HG02885 (cell line): Measurements from ENCODE around the gene IKBKE.

Source experiments
- ATAC-seq: cut with Tn5 transposase; IDR thresholded peaks from one replicate; pipeline ENCODE4 v1.9.1; 2021; ENCODE audit warnings: mild to moderate bottlenecking; ENCODE audit not compliant: unreplicated experiment, poor library complexity

The IKBKE gene

DNA sequence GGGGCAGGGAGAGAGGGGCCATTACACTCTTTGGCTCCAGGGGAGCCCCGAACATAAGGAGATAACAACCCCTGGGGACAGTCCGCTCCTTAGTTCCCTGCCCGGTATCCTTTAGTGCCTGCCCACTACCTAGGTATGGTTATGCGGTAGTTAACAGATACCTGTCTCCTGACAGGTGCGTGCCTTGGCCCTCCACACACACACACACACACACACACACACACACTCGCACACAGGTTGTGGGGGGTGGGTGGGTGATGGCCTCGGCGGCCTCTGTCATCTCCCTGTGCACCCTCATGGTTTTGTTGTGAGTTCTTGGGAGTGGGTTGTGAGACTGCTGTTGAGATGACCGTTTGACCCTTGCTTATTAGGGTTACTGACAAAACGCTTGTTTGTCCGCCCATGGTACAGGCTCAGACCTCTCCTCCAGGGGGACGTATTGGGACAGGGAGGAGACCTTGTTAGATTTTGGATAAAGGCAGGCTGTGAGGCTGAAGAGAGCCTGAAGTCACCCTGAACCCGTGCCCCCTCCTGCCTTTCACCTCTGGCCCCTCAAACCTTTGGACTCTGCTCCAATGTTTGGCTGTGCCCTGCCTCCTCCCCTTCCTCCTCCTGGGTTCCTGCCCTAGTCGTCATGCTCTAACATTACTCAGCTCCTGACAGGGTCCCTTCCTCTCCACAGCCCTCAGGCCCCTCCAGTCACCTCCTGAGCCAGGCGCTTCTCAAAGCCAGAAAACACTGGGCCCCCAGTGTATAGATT is 38.0 kb downstream of the IKBKE start:
- no peak for ATAC-seq

DNA sequence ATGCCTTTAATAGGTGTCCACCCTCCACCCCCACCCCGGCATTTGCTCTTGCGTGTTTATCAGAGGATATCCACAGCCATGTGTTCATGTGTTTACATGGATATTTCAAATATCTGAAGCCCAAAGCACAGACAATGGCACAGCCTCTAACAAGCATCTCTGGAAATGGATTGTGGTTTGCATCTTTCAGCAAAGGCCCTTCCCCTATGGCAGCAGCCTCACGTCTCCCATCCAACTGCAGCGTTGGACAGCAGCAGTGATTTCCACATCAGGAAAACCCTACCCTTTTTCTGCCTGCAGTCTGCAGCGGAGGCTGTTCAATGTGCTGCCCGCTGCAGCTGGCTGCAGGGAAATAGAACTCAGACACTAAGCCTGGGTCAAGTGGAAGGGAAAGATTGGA is 38.7 kb downstream of the IKBKE start:
- no peak for ATAC-seq

DNA sequence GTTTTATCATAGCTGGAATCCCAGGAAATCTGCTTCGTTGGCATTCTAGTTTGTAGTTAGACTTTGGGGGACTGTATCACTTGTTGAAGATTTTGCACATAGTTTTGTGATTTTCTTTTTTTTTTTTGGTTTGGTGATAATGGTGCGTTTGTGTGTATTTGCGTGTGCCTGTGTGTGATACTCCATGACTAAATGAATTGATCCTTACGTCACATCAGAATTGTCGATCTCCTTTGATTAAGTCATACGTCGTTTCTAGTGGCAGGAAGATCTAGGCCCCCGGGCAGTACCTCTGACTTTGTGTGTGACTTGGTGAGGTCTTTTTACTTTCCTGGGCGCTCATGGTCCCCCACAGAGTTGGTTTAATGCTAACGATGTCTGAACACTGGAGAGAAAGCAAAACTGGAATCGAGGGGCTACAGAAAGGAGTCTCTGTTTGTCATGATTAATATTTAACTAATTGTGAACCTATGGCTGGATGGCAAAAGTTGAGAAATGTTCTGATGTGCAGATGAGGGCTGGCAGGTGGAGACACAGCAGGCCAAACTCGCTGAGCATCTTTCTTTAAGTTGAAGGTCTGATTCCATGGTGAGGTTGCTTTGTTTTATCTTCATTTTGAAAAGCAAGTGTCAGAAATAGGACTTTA is 39.5 kb downstream of the IKBKE start:
- no peak for ATAC-seq

DNA sequence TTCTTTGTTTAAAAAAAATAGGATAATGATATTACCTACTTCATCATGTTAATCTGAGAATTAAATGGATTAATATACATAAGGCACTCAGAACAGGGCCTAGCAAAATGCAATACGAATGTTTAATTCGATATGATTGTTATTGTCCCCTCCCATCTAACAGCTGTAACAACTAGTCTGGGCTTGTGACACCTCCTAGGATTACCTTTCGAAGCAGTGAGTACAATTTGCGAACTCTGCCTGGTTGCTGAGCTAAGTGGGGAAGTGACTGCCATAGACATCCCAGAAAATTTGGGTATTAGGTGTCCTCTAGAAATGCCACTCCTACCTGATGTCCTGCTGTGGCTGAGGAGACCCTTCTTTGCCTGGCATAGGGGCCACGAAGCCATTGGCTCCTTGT is 40.1 kb downstream of the IKBKE start:
- no peak for ATAC-seq

DNA sequence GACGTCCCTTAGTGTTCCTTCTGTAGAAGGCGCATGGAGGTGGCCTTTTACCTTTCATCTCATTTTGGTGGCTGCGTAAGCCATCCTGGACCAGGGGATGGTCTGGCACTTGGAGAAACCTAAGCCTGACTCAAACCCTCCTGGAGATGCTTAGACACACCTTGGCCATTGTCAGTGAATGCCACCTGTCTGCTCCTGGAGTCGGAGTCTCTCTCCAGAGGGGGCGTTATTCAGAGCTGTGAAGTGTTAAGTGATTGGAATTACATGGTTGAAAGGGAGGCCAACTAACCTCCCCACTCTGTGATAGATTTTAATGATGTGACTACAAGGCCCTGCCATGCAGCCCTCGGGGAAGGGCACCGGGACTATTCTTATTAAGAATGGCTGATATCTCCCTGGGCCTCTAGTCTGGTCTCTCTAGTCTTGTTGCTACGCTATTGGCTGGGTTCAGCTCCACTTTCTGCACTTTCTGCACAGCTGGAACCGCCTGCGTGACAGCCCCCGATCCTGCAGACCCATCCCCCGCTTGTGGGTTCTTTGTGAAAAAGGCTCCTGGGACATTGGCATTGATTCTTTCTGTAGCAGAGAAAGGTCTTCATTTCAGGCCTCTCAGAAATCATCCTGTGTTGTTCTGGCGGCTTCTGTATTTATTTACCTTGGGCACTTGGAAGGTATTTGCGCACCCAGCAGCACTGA is 41.2 kb downstream of the IKBKE start:
- no peak for ATAC-seq

DNA sequence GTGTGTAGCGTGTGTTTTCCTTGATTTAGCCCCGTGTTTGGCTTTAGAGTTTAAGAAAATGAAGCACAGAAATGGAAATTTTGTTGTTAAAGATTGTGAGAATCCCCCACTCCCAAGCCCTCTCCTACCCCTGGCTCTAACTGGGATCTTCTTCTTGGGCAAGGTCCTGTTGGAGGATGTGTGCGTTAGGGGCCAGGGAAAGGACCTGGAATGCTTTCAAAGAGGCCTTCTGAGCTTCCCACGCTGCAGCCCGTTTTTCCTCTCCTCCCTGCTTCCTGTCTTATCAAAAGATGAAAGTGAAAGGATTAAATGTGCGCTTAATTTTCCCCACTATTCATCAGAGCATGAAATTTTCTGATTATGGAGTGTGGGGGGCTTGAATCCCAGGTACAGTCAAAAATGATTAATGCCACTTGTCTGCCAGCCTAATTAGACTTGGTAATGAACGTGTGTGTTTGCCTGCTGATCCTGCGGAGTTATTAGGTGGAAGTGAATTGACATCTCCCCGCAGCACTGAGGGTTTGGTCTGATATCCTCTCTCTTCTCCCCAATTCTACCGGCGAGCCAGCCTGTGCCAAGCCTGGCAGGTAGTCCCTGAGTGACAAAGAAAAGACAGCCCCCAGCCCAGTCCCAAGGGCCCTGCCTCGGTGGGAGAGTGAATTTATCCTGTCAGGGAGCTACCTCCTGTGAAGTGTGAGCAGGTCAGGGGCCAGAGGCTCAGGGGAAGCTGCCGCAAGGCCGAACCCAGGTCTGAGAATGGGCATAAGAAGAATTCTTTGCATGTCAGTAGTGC is 42.0 kb downstream of the IKBKE start:
- ATAC-seq = no peak

DNA sequence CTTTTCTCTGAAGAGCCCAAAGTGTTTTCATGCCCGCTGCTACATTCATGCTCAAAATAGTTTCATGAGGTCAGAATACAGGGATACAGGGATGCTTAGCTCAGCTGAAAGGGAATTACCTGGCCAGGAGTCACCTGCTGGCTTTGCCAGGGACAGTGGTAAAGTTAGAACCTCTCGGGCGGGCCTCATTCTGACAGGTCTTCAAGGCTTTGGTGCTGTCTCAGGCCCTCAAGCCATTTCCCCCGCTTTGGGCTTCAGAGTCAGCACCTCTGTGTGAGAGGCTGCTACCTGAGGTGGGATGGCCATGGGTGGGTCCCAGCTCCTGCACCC is 42.5 kb downstream of the IKBKE start:
- ATAC-seq = no peak

DNA sequence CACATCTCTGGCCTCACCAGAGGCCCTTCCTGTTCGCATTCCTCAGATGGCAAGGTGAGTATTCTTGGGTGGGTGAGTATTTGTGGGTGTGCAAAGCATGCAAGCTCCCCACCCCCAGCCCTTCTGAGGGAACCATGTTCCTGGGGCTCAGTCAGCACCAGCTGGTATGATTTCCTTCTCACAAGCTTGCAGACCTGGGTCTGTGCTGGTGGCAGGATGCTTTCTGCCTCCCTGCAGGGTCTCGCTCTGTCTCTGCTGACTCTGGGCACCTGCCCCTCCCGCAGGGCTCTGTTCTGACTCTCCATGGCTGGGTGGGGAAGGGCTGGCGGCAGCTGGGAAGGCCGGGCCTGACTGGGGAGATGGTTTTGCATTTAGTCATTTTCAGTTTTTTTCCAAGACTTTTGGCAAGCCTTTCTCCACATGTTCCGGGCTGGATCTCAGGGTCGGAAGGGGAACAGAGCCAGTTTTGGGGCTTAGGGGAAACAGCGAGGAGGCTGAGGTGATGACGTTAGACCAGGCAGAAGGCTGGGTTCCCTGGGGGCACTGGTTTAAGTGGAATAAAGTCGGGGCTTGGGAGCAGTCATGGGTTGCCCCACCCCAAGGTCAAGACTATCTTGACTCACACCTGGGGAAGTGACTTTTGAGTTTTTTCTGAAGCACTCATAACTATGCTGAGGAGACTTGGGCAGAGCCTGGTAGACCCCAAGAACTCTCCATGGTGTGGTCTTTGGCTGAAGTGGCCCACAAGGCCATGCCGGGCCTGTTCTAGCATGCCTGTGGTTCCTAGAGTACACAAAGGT is 43.2 kb downstream of the IKBKE start:
- no peak for ATAC-seq

DNA sequence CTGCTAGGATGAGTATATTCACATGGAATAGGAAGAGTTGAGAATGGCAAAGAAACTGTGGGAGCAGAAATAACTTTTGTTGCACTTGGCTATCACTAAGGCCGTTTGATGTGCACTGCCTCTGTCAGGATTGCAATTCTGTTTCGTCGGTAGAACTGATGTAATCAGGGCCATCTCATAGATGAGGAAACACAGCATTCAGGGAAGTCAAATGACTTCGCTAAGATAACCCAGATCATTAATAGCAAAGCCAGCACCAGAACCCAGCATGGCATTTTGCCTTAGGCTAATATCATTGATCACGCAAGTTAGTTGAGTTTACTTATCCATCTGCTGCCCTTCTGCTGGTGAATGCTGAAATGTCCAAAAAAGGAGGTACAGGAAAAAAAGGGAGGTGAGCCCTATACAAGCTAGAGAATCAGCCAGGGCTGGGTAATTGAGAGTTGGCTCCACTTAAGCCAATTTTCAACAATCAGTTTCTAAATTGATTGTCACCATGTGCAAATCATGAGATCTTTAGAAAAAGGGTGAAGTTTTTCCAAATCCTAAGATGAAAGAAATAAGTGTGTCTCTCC is 44.6 kb downstream of the IKBKE start:
- ATAC-seq = no peak

DNA sequence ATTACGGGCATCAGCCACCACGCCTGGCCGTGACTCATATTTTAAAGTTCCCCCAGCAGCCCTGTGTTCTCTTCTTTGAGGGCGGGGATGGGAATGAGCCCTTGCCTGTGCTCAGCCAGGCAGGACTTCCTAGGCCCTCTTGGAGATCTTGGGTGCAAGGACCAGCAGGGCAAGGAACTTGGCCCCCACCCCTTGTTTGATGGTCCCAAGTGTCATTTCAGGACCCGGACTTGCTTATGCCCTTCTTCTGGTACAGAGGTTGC is 46.4 kb downstream of the IKBKE start:
- ATAC-seq = no peak

DNA sequence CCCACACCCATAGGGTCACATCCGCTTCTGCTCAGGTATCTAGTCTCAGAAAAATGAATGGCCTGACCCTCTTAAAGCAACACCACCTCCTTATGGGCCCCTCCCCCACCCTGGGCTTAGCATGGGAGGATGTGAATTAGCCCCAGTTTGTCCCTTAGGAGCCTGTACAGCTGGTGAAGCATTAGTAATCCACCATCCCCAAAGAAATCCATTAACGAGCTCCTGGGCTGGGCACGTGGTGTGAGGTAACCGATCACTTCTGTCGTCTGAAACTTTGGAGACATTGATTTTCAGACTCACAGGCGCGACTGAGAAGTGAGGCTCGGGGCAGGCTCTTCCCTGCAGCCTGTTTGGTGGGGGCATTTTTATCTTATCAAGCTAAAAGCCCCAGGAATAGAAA is 47.5 kb downstream of the IKBKE start:
- ATAC-seq = no peak

DNA sequence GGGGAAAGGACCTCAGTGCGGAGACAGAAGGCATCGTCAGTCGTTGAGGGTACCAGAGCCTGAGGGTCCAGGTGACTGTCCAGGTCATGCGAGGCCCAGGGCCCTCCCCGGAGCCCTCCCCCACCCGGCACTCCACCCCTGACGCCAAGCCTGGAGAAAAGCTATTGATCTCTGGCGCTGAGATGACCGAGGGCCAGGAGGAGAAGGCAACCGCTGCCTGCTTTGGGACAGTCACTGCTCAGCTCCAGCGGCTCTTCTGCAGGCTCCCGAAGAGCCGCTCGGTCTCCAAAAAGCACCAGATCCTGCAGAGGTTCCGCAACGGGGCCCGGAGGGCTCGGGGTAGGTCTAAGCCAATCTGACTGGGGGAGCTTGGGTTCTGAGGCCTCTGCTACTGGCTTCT is 47.9 kb downstream of the IKBKE start:
- no peak for ATAC-seq

DNA sequence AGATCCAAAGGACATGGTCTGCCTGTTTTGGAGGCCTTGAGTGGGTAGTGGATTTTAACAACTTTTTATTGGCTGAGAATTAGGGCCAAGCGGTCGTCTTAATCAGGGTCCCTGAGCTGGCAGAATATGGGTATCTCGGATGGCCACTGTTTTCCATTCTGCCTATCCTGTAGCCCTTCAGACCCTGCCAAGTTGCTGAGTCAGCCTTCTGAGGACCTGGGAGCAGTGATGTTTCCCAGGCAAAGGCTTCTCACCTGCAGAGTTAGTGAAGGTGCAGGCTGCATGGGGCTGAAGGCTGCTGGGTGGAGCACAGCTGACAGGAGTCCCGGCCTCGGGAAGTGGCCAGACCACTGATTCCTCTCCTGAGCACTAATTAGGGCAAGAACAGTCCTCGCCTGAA is 48.5 kb downstream of the IKBKE start:
- ATAC-seq = no peak

DNA sequence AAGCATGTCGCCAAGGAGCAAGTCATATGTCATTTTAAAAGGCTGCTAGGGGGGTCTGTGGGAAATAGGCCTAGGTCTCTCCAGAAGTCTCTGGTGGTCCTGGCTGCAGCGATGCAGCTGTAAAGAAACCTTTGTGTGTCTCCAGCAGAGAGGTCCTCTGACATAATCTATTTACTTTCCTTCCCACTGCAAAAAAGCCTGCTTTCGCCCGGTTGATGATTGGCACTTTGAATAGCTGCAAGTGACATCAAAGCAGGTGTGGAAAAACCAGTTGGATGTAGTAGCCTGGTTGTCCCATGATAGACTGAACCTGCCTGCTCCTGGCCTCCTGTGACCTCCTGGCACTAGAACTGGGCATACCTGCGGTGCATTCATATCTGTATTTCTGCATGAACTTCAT is 50.9 kb downstream of the IKBKE start:
- no peak for ATAC-seq

DNA sequence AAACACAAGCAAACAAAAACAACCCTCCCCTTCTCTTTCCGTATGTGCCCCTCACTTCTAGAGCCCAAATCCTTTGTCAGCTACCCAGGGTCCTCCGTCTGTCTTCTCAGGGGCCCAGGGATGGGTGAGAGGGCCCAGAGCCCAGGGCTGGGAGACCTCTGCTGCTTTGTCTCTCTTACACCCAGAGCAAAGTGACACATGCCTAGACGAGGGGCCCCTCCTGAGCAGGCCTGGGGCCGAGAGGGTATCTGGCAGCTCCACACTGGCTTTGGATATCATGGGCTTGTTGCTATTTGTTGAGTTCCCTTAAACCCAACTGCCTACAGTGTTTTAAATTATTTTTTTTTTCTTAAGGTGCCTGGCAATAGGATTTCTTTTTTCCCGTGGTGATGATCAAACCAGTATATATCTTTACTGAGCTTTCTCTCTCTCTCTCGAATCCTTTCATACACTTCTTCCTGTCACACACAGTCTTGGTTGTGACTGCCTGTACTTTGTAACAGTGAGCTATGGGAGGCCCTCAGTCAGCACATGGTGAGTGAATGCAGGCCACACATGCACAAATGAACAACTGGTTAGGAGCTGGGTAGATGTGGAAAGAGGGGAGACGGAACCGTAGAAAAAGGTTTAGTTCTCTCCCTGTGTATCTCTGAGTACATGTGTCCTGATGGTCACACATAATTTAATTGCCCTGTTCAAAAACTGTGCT is 51.6 kb downstream of the IKBKE start:
- no peak for ATAC-seq

DNA sequence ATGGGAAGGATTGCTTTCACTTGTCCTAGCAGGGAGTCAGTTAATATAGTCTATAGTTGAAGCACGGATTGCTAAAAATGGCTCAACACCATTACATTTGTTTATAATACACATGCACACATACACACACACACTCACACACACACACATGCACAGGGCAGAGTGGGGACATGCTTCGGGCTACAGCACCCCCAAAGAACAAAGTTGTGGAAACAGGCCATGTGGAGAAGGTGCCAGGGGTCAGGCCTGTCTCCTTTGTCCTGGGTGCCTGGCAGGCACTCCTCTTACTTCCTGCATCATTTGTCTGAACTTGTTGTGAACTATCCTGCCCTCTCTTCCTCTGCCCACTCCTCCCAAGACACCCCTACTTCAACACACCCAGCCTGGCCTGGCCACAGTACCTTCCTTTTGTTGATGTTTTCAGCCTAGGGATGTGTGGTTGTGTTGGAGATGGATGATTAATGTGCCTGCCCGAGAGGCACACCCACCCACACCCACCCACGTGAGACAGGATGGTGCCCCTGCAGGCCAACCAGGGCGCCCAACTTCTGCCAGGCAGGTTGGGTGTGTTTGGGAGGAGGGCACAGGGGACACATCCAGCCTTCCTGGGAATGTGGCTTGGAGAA is 54.6 kb downstream of the IKBKE start:
- ATAC-seq = no peak

DNA sequence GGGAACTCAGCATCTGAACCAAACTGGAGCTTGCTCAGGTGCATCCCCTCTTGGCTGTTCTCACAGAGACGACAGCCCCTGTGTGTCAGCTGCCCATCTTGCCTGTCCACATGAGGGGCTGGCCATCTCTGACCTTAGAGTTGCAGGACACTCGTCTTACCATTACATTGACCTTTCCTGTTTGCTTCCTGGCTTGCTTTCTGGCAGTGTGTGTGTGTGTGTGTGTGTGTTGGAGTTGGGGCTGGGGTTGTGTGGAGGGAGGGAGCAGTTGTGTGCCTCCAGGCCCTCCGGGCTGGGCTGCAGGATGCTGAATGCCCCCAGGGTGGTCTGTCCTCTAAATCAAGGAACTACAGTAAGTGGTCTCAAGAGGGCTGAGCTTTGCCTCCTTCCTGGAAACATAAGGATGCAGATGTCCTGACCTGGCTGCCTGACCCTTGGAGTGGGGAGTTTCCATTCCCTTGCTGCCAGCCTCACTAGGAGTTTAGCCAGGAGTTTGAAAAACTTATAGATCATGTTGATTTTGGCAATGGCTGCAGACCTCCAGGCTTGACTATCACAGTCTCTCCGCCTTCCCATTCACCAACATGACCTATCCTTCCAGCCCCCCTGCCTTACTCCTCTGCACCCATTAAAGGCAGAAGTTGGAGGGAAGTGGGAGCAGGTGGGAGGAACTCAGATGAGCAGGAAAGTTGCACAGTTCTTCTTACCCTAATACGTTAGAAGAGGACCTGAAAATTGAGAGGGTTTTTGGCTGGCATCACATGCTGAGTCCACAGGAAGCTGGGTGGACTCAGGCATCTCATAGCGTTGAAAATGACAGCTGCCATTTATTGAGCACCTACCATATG is 56.0 kb downstream of the IKBKE start:
- no peak for ATAC-seq

DNA sequence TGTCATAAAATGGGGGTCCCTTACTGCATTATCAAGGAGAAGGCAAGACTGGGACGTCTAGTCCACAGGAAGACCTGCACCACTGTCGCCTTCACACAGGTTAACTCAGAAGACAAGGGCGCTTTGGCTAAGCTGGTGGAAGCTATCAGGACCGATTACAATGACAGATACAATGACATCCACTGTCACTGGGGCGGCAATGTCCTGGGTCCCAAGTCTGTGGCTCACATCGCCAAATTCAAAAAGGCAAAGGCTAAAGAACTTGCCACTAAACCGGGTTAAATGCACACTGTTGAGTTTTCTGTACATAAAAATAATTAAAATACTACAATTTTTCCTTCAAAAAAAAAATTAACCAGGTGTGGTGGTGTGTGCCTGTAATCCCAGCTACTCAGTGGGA is 59.1 kb downstream of the IKBKE start:
- no peak for ATAC-seq
